Measurements from ENCODE around the gene GPR179. TPM values are rescaled to one million over a fixed set of nuclear protein-coding genes. Genes with fewer than 3 reads are reported as not detected.

The GPR179 gene
- total RNA-seq, result under 1 TPM in 2 of 4 donors, not detected in 2; 0.13 to 0.18 TPM

GRCh38 chr17:38343608-38344419 lies at the start of gene GPR179:
TSS of gene GPR179 (minus strand) at chr17:38343956. CDS start at chr17:38343789, 167 bp downstream.
- DNase-seq, result no peak
- Histone ChIP-seq H3K36me3 (no peaks in the 10 kb centered on the region), H3K27ac (no peak within 1 kb of the TSS)

GRCh38 chr17:38379448-38379847 lies 35.7 kb upstream of the GPR179 start:
- H3K9me3 ChIP-seq, result no peaks in the 10 kb centered on the region
- no peak for DNase-seq
- H3K36me3 ChIP-seq, result peaks cover 0 to 42% (median 0%) of the 10 kb centered on the region in 3 donors
- no peaks in the 10 kb centered on the region for H3K27me3 ChIP-seq
- no peaks in the 10 kb centered on the region for H3K4me1 ChIP-seq
- no peak overlapping the region for H3K4me3 ChIP-seq
- TF ChIP-seq CTCF (IDR thresholded peaks at IDR 0.05), result no peak
- no peak for TF ChIP-seq POLR2A (IDR thresholded peaks at IDR 0.05)
- no peak overlapping the region for H3K27ac ChIP-seq

More at GRCh38 chr17:38343608-38344419, at the start of gene GPR179:
- Histone ChIP-seq H3K4me3 (no peak within 1 kb of the TSS), H3K27me3 (no peaks in the 10 kb centered on the region), H3K4me1 (no peaks in the 10 kb centered on the region), H3K9me3 (no peaks in the 10 kb centered on the region)
- TF ChIP-seq CTCF (IDR thresholded peaks at IDR 0.05) (no peak), POLR2A (IDR thresholded peaks at IDR 0.05) (no peak)

- Histone ChIP-seq H3K27me3 (no peaks in the 10 kb centered on the region), H3K36me3 (peaks cover 0 to 72% (median 0%) of the 10 kb centered on the region in 3 donors), H3K9me3 (no peaks in the 10 kb centered on the region), H3K4me1 (no peaks in the 10 kb centered on the region), H3K4me3 (no peak overlapping the region), H3K27ac (no peak overlapping the region)
- no peak for DNase-seq
- TF ChIP-seq POLR2A (IDR thresholded peaks at IDR 0.05), result no peak
- no peak for TF ChIP-seq CTCF (IDR thresholded peaks at IDR 0.05)
Measured at GRCh38 chr17:38369124-38369886, 25.5 kb upstream of the GPR179 start.

- TF ChIP-seq POLR2A (IDR thresholded peaks at IDR 0.05) (no peak), CTCF (IDR thresholded peaks at IDR 0.05) (no peak)
- Histone ChIP-seq H3K27ac (no peak overlapping the region), H3K4me3 (no peak overlapping the region), H3K36me3 (peaks cover 0 to 54% (median 0%) of the 10 kb centered on the region in 3 donors), H3K4me1 (no peaks in the 10 kb centered on the region), H3K9me3 (no peaks in the 10 kb centered on the region), H3K27me3 (no peaks in the 10 kb centered on the region)
- DNase-seq, result no peak
Measured at GRCh38 chr17:38364741-38365140, 21.0 kb upstream of the GPR179 start.

- no peak for DNase-seq
- TF ChIP-seq CTCF (IDR thresholded peaks at IDR 0.05), result no peak
- peaks cover 0 to 39% (median 0%) of the 10 kb centered on the region in 3 donors for H3K36me3 ChIP-seq
- no peaks in the 10 kb centered on the region for H3K9me3 ChIP-seq
- H3K4me1 ChIP-seq, result no peaks in the 10 kb centered on the region
- no peak overlapping the region for H3K4me3 ChIP-seq
- H3K27me3 ChIP-seq, result no peaks in the 10 kb centered on the region
- no peak overlapping the region for H3K27ac ChIP-seq
Measured at GRCh38 chr17:38363016-38363415, 19.3 kb upstream of the GPR179 start.
